HCT116 (cell line): ENCODE data around the gene CDH23. TPM values are rescaled to one million over a fixed set of nuclear protein-coding genes. Genes with fewer than 3 reads are reported as not detected.

ENCODE experiments used
- ATAC-seq: fragments of 200-7000 bp; cut with Tn5 transposase; 2 replicates; pipeline ENCODE4 v1.9.1; 2020; ENCODE audit warnings: mild to moderate bottlenecking, moderate library complexity
- BruUV-seq: library from RNA; stranded (reverse); fragments of 400-500 nt; replicated peaks from 2 replicates; lab custom pipeline; 2021; lab: Mats Ljungman, UMichigan
- CTCF ChIA-PET: fragments of 300-600 bp; sonication (Branson Sonifier 250); formaldehyde crosslinking; loops from one replicate; lab custom pipeline; 2021; ENCODE audit warnings: antibody characterized with exemption; lab: Charles Lee
- POLR2A ChIA-PET: fragments of 300-600, 350-600 bp; sonication (Branson Sonifier 250); formaldehyde crosslinking; loops from one replicate; lab custom pipeline; 2021; ENCODE audit warnings: antibody characterized with exemption; lab: Charles Lee
- RAD21 ChIA-PET, 2 experiments: fragments of 300-600 bp; sonication (Branson Sonifier 250); formaldehyde crosslinking; loops; one replicate each; lab custom pipeline; 2023; ENCODE audit warnings: low total read pairs in 2 of 2; ENCODE audit not compliant: uncharacterized antibody in 2 of 2, unreplicated experiment in 2 of 2, low non-redundant PET in 1 of 2; lab: Charles Lee
- DNase-seq: peaks from one replicate; pipeline ENCODE4 v3.0.0-alpha.2; 2010; ENCODE audit warnings: low read depth, low spot score
- H2AFZ ChIP-seq: fragments of 200-600 bp; shearing (Covaris generic), sonication (generic); 2 replicates; pipeline ENCODE4 v1.6.1; 2017; ENCODE audit warnings: low read depth, mixed run types, mixed read lengths, antibody characterized with exemption, low read length; ENCODE audit not compliant: poor library complexity, severe bottlenecking
- H3K27ac ChIP-seq: 2 replicates; pipeline ENCODE4 v1.5.1; 2012; ENCODE audit warnings: low read depth, low read length
- H3K27me3 ChIP-seq: fragments of 200-600 bp; sonication (generic); 2 replicates; pipeline ENCODE4 v1.6.1; 2016; ENCODE audit warnings: mixed run types, low read length, mixed read lengths; ENCODE audit not compliant: insufficient read depth
- H3K36me3 ChIP-seq, 2 experiments: fragments of 200-500 bp in 1 of 2; fragments of 200-600 bp in 1 of 2; sonication (Bioruptor generic) in 1 of 2; sonication (generic) in 1 of 2; 2 replicates each; pipeline versions ENCODE4 v1.5.1 to v1.6.1; 2014 to 2016; ENCODE audit warnings: low read length in 2 of 2, inconsistent platforms in 1 of 2, mixed read lengths in 1 of 2, mixed run types in 1 of 2; ENCODE audit not compliant: insufficient read depth in 2 of 2, control insufficient read depth in 1 of 2
- H3K4me1 ChIP-seq, 2 experiments: fragments of 200-600 bp in 1 of 2; sonication (generic) in 1 of 2; 2 replicates each; pipeline versions ENCODE4 v1.5.1 to v1.6.1; 2012 to 2017; ENCODE audit warnings: low read length in 2 of 2, inconsistent platforms in 1 of 2, mild to moderate bottlenecking in 1 of 2, mixed read lengths in 1 of 2, mixed run types in 1 of 2, moderate library complexity in 1 of 2; ENCODE audit not compliant: insufficient read depth in 2 of 2, control insufficient read depth in 1 of 2
- H3K4me2 ChIP-seq: fragments of 200-600 bp; sonication (generic); 2 replicates; pipeline ENCODE4 v1.6.1; 2017; ENCODE audit warnings: mixed run types, low read length, mixed read lengths
- H3K4me3 ChIP-seq, 2 experiments: fragments of 200-600 bp in 1 of 2; sonication (generic) in 1 of 2; replicated peaks in 1 of 2; 2 replicates each; pipeline ENCODE4 v1.5.1; 2011 to 2016; ENCODE audit warnings: low read length in 2 of 2, control low read depth in 1 of 2, low read depth in 1 of 2, mild to moderate bottlenecking in 1 of 2, mixed read lengths in 1 of 2, mixed run types in 1 of 2
- H3K79me2 ChIP-seq: fragments of 200-600 bp; sonication (generic); 2 replicates; pipeline ENCODE4 v1.6.1; 2017; ENCODE audit warnings: mild to moderate bottlenecking, mixed run types, low read length, moderate library complexity, mixed read lengths; ENCODE audit not compliant: insufficient read depth
- H3K9ac ChIP-seq: fragments of 200-600 bp; sonication (generic); 2 replicates; pipeline ENCODE4 v1.6.1; 2016; ENCODE audit warnings: low read length, mixed read lengths
- H3K9me2 ChIP-seq: fragments of 200-600 bp; sonication (generic), shearing (Covaris generic); 2 replicates; pipeline ENCODE4 v1.6.1; 2017; ENCODE audit warnings: mixed run types, mild to moderate bottlenecking, moderate library complexity; ENCODE audit not compliant: insufficient read depth
- H3K9me3 ChIP-seq, 2 experiments: fragments of 200-500 bp in 1 of 2; fragments of 200-600 bp in 1 of 2; sonication (Bioruptor generic) in 1 of 2; sonication (generic) in 1 of 2; 2 replicates each; pipeline ENCODE4 v1.6.1; 2014 to 2017; ENCODE audit warnings: low read length in 2 of 2, mixed read lengths in 2 of 2, inconsistent platforms in 1 of 2, low read depth in 1 of 2, mild to moderate bottlenecking in 1 of 2, mixed run types in 1 of 2, moderate library complexity in 1 of 2; ENCODE audit not compliant: control insufficient read depth in 1 of 2, insufficient read depth in 1 of 2
- H4K20me1 ChIP-seq: fragments of 200-600 bp; sonication (generic), shearing (Covaris generic); 2 replicates; pipeline ENCODE4 v1.6.1; 2017; ENCODE audit warnings: mixed run types, mild to moderate bottlenecking, moderate library complexity; ENCODE audit not compliant: insufficient read depth
- ATF3 ChIP-seq: IDR thresholded peaks from 2 replicates; pipeline ENCODE4 v1.6.1; 2012
- CBX3 ChIP-seq: IDR thresholded peaks from 2 replicates; pipeline ENCODE4 v1.6.1; 2012; ENCODE audit warnings: low read depth
- CEBPB ChIP-seq: IDR thresholded peaks from 2 replicates; pipeline ENCODE4 v1.6.1; 2012; ENCODE audit warnings: low read depth
- CTCF ChIP-seq, 3 experiments: fragments of 200-600 bp in 1 of 3; sonication (generic) in 1 of 3; IDR thresholded peaks in 2 of 3; conservative IDR thresholded peaks in 1 of 3; 2 replicates each; pipeline ENCODE4 v1.5.1; 2012 to 2017; ENCODE audit warnings: low read depth in 2 of 3, low read length in 2 of 3, antibody characterized with exemption in 1 of 3, borderline replicate concordance in 1 of 3, control low read depth in 1 of 3, mild to moderate bottlenecking in 1 of 3, mixed read lengths in 1 of 3, mixed run types in 1 of 3, moderate library complexity in 1 of 3; ENCODE audit not compliant: insufficient read depth in 1 of 3
- EGR1 ChIP-seq: IDR thresholded peaks from 2 replicates; pipeline ENCODE4 v1.6.1; 2012; ENCODE audit warnings: low read depth
- ELF1 ChIP-seq: IDR thresholded peaks from 2 replicates; pipeline ENCODE4 v1.6.1; 2012; ENCODE audit warnings: low read depth, borderline replicate concordance
- EZH2 ChIP-seq: fragments of 200-600 bp; sonication (generic); IDR thresholded peaks from 2 replicates; pipeline ENCODE4 v1.6.1; 2017; ENCODE audit warnings: antibody characterized with exemption, mixed run types
- EZH2phosphoT487 ChIP-seq: fragments of 200-600 bp; IDR thresholded peaks from 2 replicates; pipeline ENCODE4 v1.6.1; 2018; ENCODE audit warnings: antibody characterized with exemption, borderline replicate concordance
- JUND ChIP-seq: IDR thresholded peaks from 2 replicates; pipeline ENCODE4 v1.6.1; 2012
- MAX ChIP-seq: IDR thresholded peaks from 2 replicates; pipeline ENCODE4 v1.6.1; 2012
- RAD21 ChIP-seq: IDR thresholded peaks from 2 replicates; pipeline ENCODE4 v1.6.1; 2012; ENCODE audit warnings: low read depth, mild to moderate bottlenecking
- REST ChIP-seq: IDR thresholded peaks from 2 replicates; pipeline ENCODE4 v1.6.1; 2012; ENCODE audit warnings: low read depth
- SP1 ChIP-seq: IDR thresholded peaks from 2 replicates; pipeline ENCODE4 v1.6.1; 2012; ENCODE audit warnings: low read depth
- TCF7L2 ChIP-seq: IDR thresholded peaks from 2 replicates; pipeline ENCODE4 v1.7.0; 2011; ENCODE audit warnings: borderline replicate concordance, inconsistent platforms; ENCODE audit not compliant: insufficient read depth, insufficient read length; ENCODE audit errors: extremely low read depth
- ZBTB33 ChIP-seq: IDR thresholded peaks from 2 replicates; pipeline ENCODE4 v1.6.1; 2011; ENCODE audit warnings: mild to moderate bottlenecking, low read length, moderate library complexity; ENCODE audit not compliant: insufficient replicate concordance; ENCODE audit errors: extremely low read depth
- ZFX ChIP-seq: fragments of 450-650 bp; IDR thresholded peaks from 2 replicates; pipeline ENCODE4 v1.6.1; 2017
- ZNF274 ChIP-seq: fragments of 200-500 bp; sonication (Bioruptor generic); IDR thresholded peaks from 2 replicates; pipeline ENCODE4 v1.6.1; 2014; ENCODE audit warnings: mild to moderate bottlenecking, low read depth, low read length, inconsistent platforms
- intact Hi-C: fragments of 100-400 bp; cut with micrococcal nuclease; formaldehyde crosslinking; loops from 2 replicates; pipeline ENCODE4 v1.10.0; 2022
- total RNA-seq: library from RNA; stranded (reverse); gene quantifications from one replicate; pipeline ENCODE4 v1.2.1, GENCODE V29; 2021; ENCODE audit not compliant: unreplicated experiment

The CDH23 gene
- total RNA-seq, 1 experiment from 2014 or later = not detected

- ATAC-seq = no peak
- intact Hi-C loops = no loop called here
These were observed 63.9 kb downstream of the CDH23 start for GRCh38 chr10:71460615-71461014.

More at GRCh38 chr10:71460615-71461014, 63.9 kb downstream of the CDH23 start:
- no peak for TF ChIP-seq ATF3
- no peak for TF ChIP-seq REST
- TF ChIP-seq ELF1 = no peak
- no peak for TF ChIP-seq CBX3
- TF ChIP-seq ZNF274 = no peak
- no peak for TF ChIP-seq EGR1
- no peak for TF ChIP-seq RAD21
- no peak for TF ChIP-seq ZFX
- TF ChIP-seq CTCF (IDR thresholded peaks at IDR 0.05 in 2 of 3, conservative IDR thresholded peaks at IDR 0.05 in 1 of 3; ENCODE audit: borderline replicate concordance in 1 of 3, insufficient read depth in 1 of 3, low read depth in 2 of 3, low read length in 2 of 3) = no peak
- TF ChIP-seq MAX = no peak
- TF ChIP-seq EZH2phosphoT487 = no peak
- no peak for TF ChIP-seq EZH2
- no peak for TF ChIP-seq ZBTB33
- TF ChIP-seq JUND = no peak
- TF ChIP-seq CEBPB = no peak
- no peak for TF ChIP-seq SP1
- TF ChIP-seq TCF7L2 = no peak
- POLR2A ChIA-PET = no interaction called here
- no peaks in the 10 kb centered on the region for H4K20me1 ChIP-seq
- RAD21 ChIA-PET = no interaction called here
- H3K27ac ChIP-seq = no peak overlapping the region
- H3K4me2 ChIP-seq = no peak overlapping the region
- H3K27me3 ChIP-seq = peaks cover 4% of the 10 kb centered on the region; the same call in 1 of the 2 replicates
- DNase-seq = no peak
- no peaks in the 10 kb centered on the region for H3K79me2 ChIP-seq
- H3K4me3 ChIP-seq = no peak overlapping the region
- H3K9me3 ChIP-seq = no peaks in the 10 kb centered on the region
- H2AFZ ChIP-seq = no peak overlapping the region
- no peaks in the 10 kb centered on the region for H3K9me2 ChIP-seq
- no TSS peak for BruUV-seq
- no peaks in the 10 kb centered on the region for H3K4me1 ChIP-seq
- no peak overlapping the region for H3K9ac ChIP-seq
- CTCF ChIA-PET = no interaction called here
- no peaks in the 10 kb centered on the region for H3K36me3 ChIP-seq
